OCI-LY7 (cell line): Measurements from ENCODE around the gene LAMA2.

Experiments used
- EZH2phosphoT487 ChIP-seq: fragments of 200-600 bp; sonication (generic); IDR thresholded peaks from 2 replicates; pipeline ENCODE4 v1.6.1; 2018; ENCODE audit warnings: low read depth, borderline replicate concordance, mild to moderate bottlenecking, mixed run types, antibody characterized with exemption, low read length, moderate library complexity, mixed read lengths
- TF ChIP-seq, protein P1 (sequence below): fragments of 200-600 bp; sonication (generic); conservative IDR thresholded peaks from 2 replicates; pipeline ENCODE4 v1.5.1; 2014; ENCODE audit warnings: mild to moderate bottlenecking, antibody characterized with exemption, low read length, moderate library complexity, mixed read lengths

- TF ChIP-seq, protein P1, sequence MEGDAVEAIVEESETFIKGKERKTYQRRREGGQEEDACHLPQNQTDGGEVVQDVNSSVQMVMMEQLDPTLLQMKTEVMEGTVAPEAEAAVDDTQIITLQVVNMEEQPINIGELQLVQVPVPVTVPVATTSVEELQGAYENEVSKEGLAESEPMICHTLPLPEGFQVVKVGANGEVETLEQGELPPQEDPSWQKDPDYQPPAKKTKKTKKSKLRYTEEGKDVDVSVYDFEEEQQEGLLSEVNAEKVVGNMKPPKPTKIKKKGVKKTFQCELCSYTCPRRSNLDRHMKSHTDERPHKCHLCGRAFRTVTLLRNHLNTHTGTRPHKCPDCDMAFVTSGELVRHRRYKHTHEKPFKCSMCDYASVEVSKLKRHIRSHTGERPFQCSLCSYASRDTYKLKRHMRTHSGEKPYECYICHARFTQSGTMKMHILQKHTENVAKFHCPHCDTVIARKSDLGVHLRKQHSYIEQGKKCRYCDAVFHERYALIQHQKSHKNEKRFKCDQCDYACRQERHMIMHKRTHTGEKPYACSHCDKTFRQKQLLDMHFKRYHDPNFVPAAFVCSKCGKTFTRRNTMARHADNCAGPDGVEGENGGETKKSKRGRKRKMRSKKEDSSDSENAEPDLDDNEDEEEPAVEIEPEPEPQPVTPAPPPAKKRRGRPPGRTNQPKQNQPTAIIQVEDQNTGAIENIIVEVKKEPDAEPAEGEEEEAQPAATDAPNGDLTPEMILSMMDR, result no peak
- TF ChIP-seq EZH2phosphoT487, result no peak
These were observed 605.4 kb downstream of the LAMA2 start for GRCh38 chr6:129488313-129488712.
